Measurements from ENCODE around the gene BARD1. TPM values are rescaled to one million over a fixed set of nuclear protein-coding genes. Genes with fewer than 3 reads are reported as not detected.

Gene BARD1
- total and polyA plus RNA-seq, 2 donors (not counting 1 experiment from before 2014, with no cell fraction given) = 5.1 to 43.1 TPM

DNA sequence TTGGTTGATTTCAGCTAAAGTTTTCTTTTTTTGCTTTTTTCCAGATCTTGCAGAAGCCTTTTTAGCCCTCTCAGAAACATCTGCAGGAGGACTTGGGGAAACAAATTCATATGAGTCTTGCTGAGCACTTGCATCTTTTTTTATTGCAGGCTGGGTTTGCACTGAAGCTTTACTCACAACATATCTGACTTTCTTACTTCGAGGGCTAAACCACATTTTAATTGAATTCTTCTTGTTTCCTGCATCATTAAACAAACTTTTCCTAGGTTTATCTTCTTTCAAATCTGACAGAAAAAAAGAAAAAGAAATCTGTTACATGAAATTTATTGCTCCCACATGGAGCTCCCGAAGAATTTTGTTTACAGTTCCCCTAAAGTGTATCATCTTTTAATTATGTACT is 28.3 kb downstream of the BARD1 start:
- Histone ChIP-seq H4K20me1 (ENCODE audit: control insufficient read depth, extremely low read depth, insufficient read depth, low read length) (no peaks in the 10 kb centered on the region), H3K36me3 (ENCODE audit: control insufficient read depth, insufficient read depth, low read length) (no peaks in the 10 kb centered on the region), H3K27me3 (ENCODE audit: control insufficient read depth, insufficient read depth, low read length) (no peaks in the 10 kb centered on the region), H3K79me2 (ENCODE audit: control insufficient read depth, insufficient read depth, low read length) (no peaks in the 10 kb centered on the region), H3K27ac (ENCODE audit: insufficient read depth, low read length) (no peak overlapping the region), H3K4me3 (replicated peaks in 1 of 4; ENCODE audit: control extremely low read depth in 1 of 4, insufficient read depth in 1 of 4, low read depth in 3 of 4, low read length in 4 of 4) (no peak overlapping the region), H3K9me3 (ENCODE audit: control insufficient read depth, insufficient read depth, low read depth, low read length) (no peaks in the 10 kb centered on the region), H2AFZ (ENCODE audit: low read length) (no peak overlapping the region), H3K9ac (ENCODE audit: insufficient read depth, low read length) (no peak overlapping the region), H3K4me1 (ENCODE audit: control insufficient read depth, extremely low read depth, insufficient read depth, low read length) (no peaks in the 10 kb centered on the region), H3K4me2 (ENCODE audit: extremely low read depth, insufficient read depth, low read length) (no peak overlapping the region)
- DNase-seq (ENCODE audit: low read depth in 2 of 2) = no peak
- TF ChIP-seq, protein P1, sequence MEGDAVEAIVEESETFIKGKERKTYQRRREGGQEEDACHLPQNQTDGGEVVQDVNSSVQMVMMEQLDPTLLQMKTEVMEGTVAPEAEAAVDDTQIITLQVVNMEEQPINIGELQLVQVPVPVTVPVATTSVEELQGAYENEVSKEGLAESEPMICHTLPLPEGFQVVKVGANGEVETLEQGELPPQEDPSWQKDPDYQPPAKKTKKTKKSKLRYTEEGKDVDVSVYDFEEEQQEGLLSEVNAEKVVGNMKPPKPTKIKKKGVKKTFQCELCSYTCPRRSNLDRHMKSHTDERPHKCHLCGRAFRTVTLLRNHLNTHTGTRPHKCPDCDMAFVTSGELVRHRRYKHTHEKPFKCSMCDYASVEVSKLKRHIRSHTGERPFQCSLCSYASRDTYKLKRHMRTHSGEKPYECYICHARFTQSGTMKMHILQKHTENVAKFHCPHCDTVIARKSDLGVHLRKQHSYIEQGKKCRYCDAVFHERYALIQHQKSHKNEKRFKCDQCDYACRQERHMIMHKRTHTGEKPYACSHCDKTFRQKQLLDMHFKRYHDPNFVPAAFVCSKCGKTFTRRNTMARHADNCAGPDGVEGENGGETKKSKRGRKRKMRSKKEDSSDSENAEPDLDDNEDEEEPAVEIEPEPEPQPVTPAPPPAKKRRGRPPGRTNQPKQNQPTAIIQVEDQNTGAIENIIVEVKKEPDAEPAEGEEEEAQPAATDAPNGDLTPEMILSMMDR (conservative IDR thresholded peaks at IDR 0.05 in 1 of 2, IDR thresholded peaks at IDR 0.05 in 1 of 2; ENCODE audit: low read depth in 1 of 2, low read length in 2 of 2) = no peak
- no peak for TF ChIP-seq EZH2 (IDR thresholded peaks at IDR 0.05; ENCODE audit: low read length, missing control alignments)

DNA sequence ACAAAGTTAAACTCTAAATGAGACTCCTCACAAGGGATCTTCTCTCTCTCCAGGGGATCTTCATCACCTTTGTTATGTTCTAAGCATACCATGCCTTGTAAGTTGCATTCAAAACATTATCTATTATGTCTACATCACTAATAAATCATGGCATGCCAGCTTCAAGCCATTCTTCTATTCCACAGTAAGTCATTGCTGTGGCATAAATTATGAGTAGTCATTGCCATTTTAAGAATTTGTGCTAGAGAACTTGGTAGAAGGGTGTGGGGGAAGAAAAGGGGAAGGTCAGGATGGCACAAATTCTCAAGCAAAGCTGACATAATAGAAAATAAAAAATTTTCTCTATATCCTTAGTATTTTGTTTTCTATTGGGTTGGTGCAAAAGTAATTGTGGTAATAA is 33.5 kb downstream of the BARD1 start:
- TF ChIP-seq, protein P1 (conservative IDR thresholded peaks at IDR 0.05 in 1 of 2, IDR thresholded peaks at IDR 0.05 in 1 of 2; ENCODE audit: low read depth in 1 of 2, low read length in 2 of 2) = no peak
- TF ChIP-seq EZH2 (IDR thresholded peaks at IDR 0.05; ENCODE audit: low read length, missing control alignments) = no peak
- Histone ChIP-seq H3K27me3 (ENCODE audit: control insufficient read depth, insufficient read depth, low read length) (no peaks in the 10 kb centered on the region), H3K9me3 (ENCODE audit: control insufficient read depth, insufficient read depth, low read depth, low read length) (no peaks in the 10 kb centered on the region), H3K79me2 (ENCODE audit: control insufficient read depth, insufficient read depth, low read length) (no peaks in the 10 kb centered on the region), H3K4me2 (ENCODE audit: extremely low read depth, insufficient read depth, low read length) (no peak overlapping the region), H2AFZ (ENCODE audit: low read length) (no peak overlapping the region), H3K36me3 (ENCODE audit: control insufficient read depth, insufficient read depth, low read length) (no peaks in the 10 kb centered on the region), H3K27ac (ENCODE audit: insufficient read depth, low read length) (no peak overlapping the region), H3K4me3 (replicated peaks in 1 of 4; ENCODE audit: control extremely low read depth in 1 of 4, insufficient read depth in 1 of 4, low read depth in 3 of 4, low read length in 4 of 4) (no peak overlapping the region), H4K20me1 (ENCODE audit: control insufficient read depth, extremely low read depth, insufficient read depth, low read length) (no peaks in the 10 kb centered on the region), H3K4me1 (ENCODE audit: control insufficient read depth, extremely low read depth, insufficient read depth, low read length) (no peaks in the 10 kb centered on the region), H3K9ac (ENCODE audit: insufficient read depth, low read length) (no peak overlapping the region)
- DNase-seq (ENCODE audit: low read depth in 2 of 2) = no peak

DNA sequence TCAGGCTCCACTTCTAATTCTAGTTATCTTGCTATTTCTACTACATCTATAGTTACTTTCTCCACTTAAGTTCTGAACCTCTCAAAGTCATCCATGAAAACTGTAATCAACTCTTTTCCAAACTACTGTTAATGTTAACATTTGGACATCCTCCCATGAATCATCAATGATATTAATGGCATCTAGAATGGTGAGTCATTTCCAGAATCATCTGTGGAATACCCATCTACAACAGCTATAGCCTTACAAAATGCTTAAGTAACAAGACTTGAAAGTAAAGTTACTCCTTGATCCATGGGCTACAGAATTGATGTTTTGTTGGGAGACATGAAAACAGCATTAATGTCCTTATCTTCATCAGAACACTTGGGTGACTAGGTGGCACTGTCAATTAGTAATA is 35.4 kb downstream of the BARD1 start:
- Histone ChIP-seq H3K4me2 (ENCODE audit: extremely low read depth, insufficient read depth, low read length) (no peak overlapping the region), H3K4me3 (replicated peaks in 1 of 4; ENCODE audit: control extremely low read depth in 1 of 4, insufficient read depth in 1 of 4, low read depth in 3 of 4, low read length in 4 of 4) (no peak overlapping the region), H3K79me2 (ENCODE audit: control insufficient read depth, insufficient read depth, low read length) (no peaks in the 10 kb centered on the region), H3K9me3 (ENCODE audit: control insufficient read depth, insufficient read depth, low read depth, low read length) (no peaks in the 10 kb centered on the region), H3K9ac (ENCODE audit: insufficient read depth, low read length) (no peak overlapping the region), H2AFZ (ENCODE audit: low read length) (no peak overlapping the region), H3K36me3 (ENCODE audit: control insufficient read depth, insufficient read depth, low read length) (no peaks in the 10 kb centered on the region), H3K27me3 (ENCODE audit: control insufficient read depth, insufficient read depth, low read length) (no peaks in the 10 kb centered on the region), H4K20me1 (ENCODE audit: control insufficient read depth, extremely low read depth, insufficient read depth, low read length) (no peaks in the 10 kb centered on the region), H3K27ac (ENCODE audit: insufficient read depth, low read length) (no peak overlapping the region), H3K4me1 (ENCODE audit: control insufficient read depth, extremely low read depth, insufficient read depth, low read length) (no peaks in the 10 kb centered on the region)
- DNase-seq (ENCODE audit: low read depth in 2 of 2) = peak; percentile 54
- no peak for TF ChIP-seq EZH2 (IDR thresholded peaks at IDR 0.05; ENCODE audit: low read length, missing control alignments)
- TF ChIP-seq, protein P1 (conservative IDR thresholded peaks at IDR 0.05 in 1 of 2, IDR thresholded peaks at IDR 0.05 in 1 of 2; ENCODE audit: low read depth in 1 of 2, low read length in 2 of 2) = no peak

All from fibroblast of lung (primary cell).